OCI-LY3 (cell line): ENCODE measurements around the gene TXNDC17.

ENCODE experiments used
- EZH2phosphoT487 ChIP-seq: fragments of 200-600 bp; shearing (Covaris generic); IDR thresholded peaks from 2 replicates; pipeline ENCODE4 v1.6.1; 2018; ENCODE audit warnings: antibody characterized with exemption, mixed run types, low read depth
- TF ChIP-seq, protein P1 (sequence below): fragments of 200-600, 300-600 bp; sonication (generic); IDR thresholded peaks from 2 replicates; pipeline ENCODE4 v1.5.1; 2014; ENCODE audit warnings: antibody characterized with exemption, low read length, low read depth

DNA sequence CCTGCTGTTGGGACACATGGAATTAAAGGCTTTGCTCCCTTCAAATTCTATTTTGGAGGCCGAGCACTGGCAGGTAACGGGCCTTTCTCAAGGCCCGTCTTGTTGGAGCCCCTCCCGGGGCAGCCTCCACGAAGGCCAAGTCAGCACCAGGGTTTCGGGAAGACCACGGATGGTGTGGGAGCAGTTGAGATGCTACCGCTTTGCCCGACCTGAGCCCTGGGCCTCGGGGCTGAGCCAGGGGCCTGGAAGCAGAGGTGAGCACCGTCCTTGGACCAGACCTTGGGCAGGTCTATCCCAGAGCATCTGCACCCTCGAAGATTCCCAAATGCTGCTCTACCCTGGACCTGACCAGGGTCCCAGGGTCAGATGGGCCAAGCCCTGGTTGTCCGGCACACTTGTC is 33.7 kb downstream of the TXNDC17 start:
- TF ChIP-seq, protein P1, sequence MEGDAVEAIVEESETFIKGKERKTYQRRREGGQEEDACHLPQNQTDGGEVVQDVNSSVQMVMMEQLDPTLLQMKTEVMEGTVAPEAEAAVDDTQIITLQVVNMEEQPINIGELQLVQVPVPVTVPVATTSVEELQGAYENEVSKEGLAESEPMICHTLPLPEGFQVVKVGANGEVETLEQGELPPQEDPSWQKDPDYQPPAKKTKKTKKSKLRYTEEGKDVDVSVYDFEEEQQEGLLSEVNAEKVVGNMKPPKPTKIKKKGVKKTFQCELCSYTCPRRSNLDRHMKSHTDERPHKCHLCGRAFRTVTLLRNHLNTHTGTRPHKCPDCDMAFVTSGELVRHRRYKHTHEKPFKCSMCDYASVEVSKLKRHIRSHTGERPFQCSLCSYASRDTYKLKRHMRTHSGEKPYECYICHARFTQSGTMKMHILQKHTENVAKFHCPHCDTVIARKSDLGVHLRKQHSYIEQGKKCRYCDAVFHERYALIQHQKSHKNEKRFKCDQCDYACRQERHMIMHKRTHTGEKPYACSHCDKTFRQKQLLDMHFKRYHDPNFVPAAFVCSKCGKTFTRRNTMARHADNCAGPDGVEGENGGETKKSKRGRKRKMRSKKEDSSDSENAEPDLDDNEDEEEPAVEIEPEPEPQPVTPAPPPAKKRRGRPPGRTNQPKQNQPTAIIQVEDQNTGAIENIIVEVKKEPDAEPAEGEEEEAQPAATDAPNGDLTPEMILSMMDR: no peak
- TF ChIP-seq EZH2phosphoT487: no peak
